Occipital lobe (tissue), 2 donors: ENCODE data around the gene ACSM4. TPM values are rescaled to one million over a fixed set of nuclear protein-coding genes. Genes with fewer than 3 reads are reported as not detected.
"Not testable (repeated sequence)": the region's sequence is repeated elsewhere in the genome, so short reads cannot be mapped to it uniquely, and the experiment has no call there.

ENCODE experiments used
- DNase-seq: peaks from one replicate; lab custom pipeline; 2025; lab: John Stamatoyannopoulos, UW
- total RNA-seq: library from RNA; depleted of rRNA; stranded (reverse); fragments of >200 nt; gene quantifications from one replicate; pipeline ENCODE4 v1.2.3, GENCODE V29; 2014

The ACSM4 gene
- total RNA-seq, 1 donor from 2014 or later: not detected

- DNase-seq: no peak
These were observed 24.0 kb downstream of the ACSM4 start for GRCh38 chr12:7327918-7328317.

- not testable (repeated sequence) for DNase-seq
These were observed 33.9 kb downstream of the ACSM4 start for GRCh38 chr12:7337790-7338189.

DNA sequence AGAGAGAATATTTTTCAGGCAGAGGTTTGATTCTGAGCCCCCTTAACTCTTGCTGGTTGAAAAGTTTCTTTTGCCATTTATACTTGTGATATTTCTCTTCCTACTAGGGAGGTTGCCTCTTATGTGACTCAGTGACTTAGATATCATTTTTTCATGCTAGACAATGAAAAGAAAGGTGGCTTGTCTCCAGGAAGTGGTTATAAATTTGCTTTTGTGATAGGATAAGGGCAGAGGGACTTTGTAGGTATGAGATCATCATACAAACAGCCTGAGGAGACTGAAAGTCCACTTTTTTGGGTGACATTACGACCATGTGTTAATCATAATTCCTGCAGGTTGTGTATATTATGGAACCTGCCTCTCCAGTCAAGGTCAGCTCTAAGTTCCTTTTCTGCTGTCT is 35.8 kb downstream of the ACSM4 start:
- no peak for DNase-seq

DNA sequence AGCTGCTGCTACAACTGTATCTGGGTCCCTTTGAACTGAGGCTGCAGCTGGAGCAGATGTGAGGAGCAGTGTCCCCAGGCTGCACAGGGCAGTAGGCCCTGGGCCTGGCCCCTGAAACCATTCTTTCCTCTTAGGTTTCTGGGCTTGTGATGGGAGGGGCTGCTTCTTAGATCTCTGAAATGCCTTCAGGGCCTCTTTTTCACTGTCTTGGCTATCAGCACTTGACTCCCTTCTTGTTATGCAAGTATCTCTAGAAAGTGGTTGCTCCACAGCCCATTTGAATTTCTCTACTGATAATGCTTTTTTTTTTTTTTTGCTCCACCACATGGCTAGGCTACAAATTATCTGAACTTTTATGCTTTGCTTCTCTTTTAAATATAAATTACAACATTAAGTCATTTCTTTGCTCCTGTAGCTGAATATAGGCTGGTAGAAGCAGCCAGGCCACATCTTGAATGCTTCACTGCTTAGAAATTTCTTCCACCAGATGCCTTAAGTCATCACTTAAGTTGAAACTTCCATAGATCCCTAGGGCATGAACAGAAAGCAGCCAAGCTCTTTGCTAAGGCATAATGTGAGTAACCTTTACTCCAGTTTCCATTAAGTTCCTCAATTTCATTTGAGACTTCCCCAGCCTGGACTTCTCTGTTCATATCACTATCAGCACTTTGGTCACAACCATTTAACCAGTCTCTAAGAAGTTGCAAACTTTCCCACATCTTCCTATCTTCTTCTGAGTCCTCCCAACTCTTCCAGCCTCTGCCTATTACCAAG is 41.1 kb downstream of the ACSM4 start:
- no peak for DNase-seq

DNA sequence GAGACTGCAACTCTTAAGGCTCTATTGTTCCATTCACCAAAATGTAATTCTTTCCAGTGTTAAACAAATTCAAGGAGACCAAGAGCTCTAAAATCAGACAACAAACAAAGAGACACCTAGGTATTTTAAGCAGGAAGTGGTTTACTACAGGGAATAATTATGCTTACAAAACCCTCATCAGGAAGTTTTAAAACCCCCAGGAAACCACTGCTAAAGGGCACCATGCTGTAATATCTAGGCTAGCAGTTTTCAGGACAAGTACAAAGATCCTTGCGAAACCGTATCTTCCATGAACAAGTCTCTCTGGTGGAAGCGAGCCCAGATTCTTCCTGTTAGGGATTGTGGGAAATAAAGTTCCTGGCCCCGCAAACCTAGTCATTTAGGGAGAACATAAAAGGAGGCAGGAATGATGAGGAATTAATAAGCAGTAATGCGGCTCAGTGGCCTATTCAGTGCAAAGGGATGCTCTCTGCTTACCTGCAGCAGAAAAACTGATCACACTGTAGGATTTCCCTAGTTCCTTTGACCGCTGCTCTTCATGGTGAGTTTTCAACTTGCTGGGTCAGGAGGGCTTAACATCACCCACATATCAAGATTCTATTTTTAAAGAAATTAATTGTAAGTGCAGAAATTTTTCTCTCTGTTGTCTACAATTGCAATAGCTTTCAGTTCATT is 42.8 kb downstream of the ACSM4 start:
- DNase-seq: no peak

DNA sequence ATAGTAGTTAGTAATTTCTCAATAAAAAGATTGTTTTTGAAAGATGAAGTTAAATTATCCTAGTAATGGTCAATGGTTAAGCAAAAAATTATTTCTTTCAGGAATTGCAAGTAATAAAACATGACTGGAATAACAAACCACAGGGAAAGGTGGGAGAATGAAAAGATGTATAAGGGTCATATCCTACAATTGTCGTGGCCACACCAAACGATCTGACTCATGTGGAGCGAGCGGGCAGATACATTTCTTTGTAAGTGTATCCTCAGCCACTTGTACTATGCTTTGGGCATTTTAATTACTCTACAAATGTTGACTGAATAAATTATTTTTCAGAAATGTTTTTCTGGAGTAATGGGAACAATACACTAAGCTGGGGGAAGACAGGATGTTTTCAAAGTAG is 45.5 kb downstream of the ACSM4 start:
- no peak for DNase-seq

GRCh38 chr12:7351177-7351576 is 47.3 kb downstream of the ACSM4 start:
- no peak for DNase-seq

DNA sequence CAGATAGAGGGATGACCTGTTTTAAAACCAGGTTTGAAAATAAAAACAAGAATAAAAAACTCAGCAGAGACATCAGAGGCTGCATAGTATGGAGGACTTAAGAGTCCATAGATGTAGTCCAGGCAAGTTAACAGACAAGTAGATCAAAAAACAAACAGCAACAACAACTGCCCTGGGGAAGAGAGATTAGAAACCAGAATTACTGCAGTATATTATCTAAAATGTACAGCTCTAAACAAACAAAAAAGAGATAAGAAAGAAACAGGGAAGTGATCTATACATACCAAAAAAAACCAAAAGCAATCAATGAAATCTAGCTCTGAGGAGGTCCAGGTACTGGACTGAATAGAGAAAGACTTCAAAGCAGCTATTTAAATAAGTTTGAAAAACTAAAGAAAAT is 48.8 kb downstream of the ACSM4 start:
- no peak for DNase-seq

DNA sequence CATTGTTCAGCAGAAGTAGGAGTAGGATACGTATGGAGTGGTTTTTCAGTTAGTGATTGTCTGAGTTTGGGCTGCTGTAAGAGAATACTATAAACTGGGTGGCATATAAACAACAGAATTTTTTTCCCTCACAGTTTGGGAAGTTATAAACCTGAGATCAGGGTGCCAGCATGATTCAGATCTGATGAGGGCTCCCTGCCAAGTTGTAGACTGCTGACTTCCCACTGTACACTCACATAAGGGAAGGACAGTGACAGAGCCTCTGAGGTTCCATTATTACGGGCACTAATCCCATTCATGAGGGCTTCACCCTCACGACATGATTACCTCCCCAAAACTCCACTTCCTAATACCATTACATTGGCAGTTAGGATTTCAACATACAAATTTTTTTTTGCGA is 50.7 kb downstream of the ACSM4 start:
- no peak for DNase-seq

- DNase-seq: no peak
These were observed 57.4 kb downstream of the ACSM4 start for GRCh38 chr12:7361265-7361664.

GRCh38 chr12:7362734-7363133 is 58.9 kb downstream of the ACSM4 start:
- DNase-seq: no peak

DNA sequence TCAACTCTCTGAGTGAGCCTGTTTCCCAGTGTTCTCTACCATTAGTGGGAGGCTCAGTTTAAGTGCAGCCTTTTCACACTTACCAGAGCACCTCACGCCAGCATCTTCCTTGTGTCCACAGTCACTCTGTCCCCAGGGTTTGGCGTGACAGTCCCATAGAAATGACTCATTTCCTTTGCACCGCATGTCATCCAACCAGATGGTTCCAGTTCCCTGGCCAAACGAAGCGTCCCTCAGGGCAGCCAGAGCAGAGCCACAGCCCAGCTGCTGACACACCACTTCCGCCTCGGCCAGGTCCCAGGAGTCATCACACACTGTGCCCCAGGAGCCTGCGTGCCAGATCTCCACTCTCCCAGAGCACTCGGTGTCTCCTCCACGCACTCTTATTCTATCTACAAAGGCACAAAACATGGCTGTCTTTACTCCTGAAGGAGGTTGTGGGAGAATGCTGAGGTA is 65.4 kb downstream of the ACSM4 start:
- DNase-seq: no peak

DNA sequence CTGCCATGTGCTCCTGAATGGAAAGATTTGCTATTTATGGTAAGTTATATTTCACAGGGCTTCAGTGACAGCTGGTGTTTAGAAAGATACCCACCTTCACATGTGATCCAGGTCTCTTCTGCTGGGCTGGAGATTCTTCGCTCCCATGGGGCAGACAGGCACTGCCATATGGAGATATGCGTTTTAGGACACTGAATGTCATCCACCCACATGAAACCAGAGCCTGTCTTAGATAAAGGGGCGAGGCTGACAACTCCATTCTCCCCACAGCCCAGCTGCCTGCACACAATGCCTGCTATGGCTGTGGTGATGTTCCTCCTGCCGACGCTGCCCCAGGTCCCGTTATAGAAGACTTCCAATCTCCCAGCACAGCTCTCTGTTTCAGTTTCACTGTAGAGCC is 69.4 kb downstream of the ACSM4 start:
- peak; percentile 33 for DNase-seq

DNA sequence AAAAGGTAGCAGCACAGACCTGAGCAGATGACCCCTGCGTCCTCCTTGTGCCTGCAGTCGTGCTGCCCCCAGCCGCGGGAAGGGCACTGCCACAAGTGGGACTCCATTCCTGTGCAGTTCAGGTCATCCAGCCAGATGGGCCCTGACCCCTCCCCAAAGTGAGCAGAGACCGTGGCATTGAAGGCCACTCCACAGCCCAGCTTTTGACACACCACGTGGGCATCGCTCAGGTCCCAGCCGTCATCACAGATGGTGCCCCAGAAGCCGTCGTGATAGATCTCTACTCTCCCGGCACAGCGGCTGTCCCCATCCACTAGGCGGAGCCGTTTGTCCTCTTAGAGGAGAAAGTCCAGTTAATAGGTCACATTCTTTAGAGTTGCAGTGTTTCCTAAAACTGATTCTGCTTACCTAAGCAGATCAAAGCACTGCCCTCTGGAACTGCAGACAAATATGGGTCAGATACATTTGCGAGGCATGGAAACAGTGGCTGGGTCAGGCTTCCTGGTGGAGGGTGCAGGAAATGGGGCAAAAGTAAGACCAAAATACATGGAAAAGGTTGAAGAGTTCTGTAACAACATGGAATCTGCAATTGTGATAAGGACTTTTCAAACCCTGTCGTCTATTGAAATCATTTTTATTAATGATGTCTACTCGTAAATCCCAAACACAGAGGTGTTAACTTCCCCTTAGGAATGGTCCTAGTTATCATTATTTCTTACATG is 70.7 kb downstream of the ACSM4 start:
- DNase-seq: no peak

- DNase-seq: no peak
These were observed 71.3 kb downstream of the ACSM4 start for GRCh38 chr12:7375145-7375543.

- no peak for DNase-seq
These were observed 72.3 kb downstream of the ACSM4 start for GRCh38 chr12:7376196-7376595.

Other genes starting within 250 kb of the ACSM4 start
- 10.8 TPM for gene C1S, start 243.4 kb upstream of the ACSM4 start, total RNA-seq
- gene C1R, start 211.6 kb upstream of the ACSM4 start, total RNA-seq: 2.5 TPM
- 3.4 TPM for gene C1RL, start 194.9 kb upstream of the ACSM4 start, total RNA-seq
- gene RBP5, start 175.2 kb upstream of the ACSM4 start, total RNA-seq: not detected
- gene CLSTN3, start 173.7 kb upstream of the ACSM4 start, total RNA-seq: 60.5 TPM
- gene PEX5, start 114.4 kb upstream of the ACSM4 start, total RNA-seq: 71.1 TPM
- 1.7 TPM for gene CD163L1, start 140.1 kb downstream of the ACSM4 start, total RNA-seq
- gene CD163, start 199.7 kb downstream of the ACSM4 start, total RNA-seq: 1.4 TPM